ENCODE measurements around the gene FSD1.
"Not testable (repeated sequence)": the region's sequence is repeated elsewhere in the genome, so short reads cannot be mapped to it uniquely, and the experiment has no call there.

Gene FSD1

DNA sequence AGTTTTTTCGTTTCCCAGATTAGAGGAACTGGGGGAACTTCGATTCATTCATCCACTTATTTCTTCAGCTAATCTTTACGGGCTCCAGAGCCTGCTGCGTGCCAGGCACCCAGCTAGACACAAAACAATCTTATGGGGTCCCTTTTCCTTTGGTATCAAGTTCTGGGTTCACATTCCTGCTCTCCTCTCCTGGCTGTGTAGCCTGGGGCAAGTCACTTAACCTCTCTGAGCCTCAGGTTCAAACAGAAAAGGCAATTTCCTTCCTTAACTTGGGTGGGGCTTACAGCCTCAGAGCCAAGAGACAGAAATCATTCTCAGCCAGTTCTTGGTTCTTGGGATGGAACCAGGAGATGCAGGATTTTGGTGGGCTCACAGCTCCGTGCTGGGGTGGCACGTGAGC is 19.4 kb upstream of the FSD1 start:
- DNase-seq (ENCODE audit: low read depth in 2 of 2), result no peak

DNA sequence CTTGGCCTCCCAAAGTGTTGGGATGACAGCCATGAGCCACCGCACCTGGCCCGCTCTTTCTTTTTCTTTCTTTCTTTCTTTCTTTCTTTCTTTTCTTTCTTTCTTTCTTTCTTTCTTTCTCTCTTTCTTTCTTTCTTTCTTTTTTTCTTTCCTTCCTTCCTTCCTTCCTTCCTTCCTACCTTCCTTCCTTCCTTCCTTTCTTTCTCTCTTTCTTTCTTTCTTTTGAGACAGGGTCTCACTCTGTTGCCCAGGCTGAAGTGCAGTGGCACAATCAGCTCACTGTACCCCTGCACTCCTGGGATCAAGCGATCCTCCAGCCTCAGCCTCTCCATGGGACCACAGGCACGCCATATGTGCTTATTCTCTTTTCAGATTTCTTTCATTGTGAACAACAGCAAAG is 18.3 kb upstream of the FSD1 start:
- DNase-seq (ENCODE audit: low read depth in 2 of 2), result not testable (repeated sequence)

DNA sequence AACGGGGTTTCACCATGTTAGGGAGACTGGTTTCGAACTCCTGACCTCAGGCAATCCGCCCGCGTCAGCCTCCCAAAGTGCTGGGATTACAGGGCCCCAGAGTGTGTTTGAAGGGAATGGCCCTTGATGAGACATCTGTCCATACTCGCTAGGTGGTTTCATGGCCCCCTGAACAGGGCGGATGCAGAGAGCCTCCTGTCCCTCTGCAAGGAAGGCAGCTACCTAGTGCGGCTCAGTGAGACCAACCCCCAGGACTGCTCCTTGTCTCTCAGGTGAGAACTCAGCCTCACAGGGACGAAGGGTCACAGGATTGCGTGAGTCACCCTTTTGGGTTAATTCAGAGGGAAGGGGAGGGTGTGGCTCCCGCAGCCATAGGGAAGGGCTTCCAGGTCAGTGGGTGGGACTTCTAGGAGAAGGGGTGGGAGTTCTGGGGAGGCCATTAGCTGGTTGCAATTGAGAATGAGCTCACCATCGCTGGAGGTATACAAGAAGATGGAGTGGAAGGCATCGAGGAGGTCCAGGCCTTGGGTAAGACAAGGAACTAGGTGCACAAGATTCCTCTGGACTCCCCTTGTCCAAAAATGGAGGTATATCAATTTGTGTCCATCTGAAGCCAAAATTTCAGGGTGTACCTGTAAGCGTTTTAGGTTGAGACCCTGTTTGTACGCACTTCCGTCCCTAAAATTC is 16.2 kb upstream of the FSD1 start:
- DNase-seq (ENCODE audit: low read depth in 2 of 2), result no peak

DNA sequence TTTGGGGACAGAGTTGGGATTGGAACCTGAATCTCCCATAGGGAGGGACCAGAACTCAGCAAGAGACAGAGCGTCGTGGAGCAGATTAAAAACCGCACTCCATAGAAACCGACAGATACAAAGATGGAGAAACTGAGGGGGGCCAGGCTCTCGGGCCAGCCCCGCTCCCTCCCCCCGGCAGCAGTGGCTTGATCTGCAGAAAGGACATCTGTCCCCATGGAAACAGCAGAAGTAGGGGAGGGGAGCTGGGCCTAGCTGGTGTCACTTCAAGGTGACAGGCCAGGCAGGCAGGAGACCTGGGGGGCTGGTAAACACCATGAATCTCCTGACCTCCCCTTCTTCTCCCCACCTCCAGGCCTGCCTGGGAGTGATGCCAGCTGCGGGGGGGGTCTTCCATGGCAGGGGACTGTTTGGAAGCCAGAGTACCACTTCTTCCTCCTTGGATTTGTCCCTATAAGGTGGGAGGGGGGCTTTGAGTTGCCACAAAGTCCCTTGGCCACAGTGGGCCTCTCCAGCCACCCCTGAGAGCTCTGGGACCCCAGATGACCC is 13.1 kb upstream of the FSD1 start:
- no peak for DNase-seq (ENCODE audit: low read depth in 2 of 2)

DNA sequence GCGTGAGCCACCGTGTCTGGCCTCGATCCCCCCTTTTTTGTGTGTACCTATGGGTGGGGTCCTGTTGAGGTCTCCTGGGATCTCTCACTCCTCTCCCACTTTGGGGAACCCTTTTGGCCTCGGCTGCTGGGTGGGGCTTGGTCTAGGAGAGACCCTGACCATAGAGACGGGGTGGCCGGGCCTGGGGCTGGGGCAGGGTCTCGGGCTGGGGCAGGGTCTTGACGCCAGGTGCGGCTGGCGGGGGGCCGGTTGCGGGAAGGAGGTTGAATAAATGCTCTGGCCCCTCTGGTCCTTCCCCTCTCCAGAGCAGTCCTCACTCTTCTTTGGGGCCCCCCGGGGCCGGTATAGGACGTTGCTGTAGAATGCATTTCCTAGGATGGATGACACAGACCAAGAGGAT is 11.9 kb upstream of the FSD1 start:
- no peak for DNase-seq (ENCODE audit: low read depth in 2 of 2)

DNA sequence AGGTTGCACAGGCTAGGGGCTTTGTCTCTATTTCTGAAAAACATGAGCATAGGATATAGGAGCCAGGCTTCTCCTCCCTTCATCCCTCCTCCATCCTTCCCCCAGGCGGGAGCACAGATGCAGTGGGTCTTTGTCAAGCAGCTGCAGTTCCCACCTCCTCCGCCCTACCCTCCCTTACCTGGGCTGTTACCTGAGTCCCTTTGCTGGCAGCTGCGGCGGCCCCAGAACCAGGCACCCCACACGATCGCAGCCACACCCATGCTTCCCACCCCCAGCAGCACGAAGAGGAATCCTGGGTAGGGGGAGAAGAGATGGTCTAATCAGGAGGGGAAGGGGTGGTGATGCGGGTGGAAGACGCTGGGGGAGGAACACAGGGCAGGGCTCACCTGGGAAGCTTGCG is 10.0 kb upstream of the FSD1 start:
- no peak for DNase-seq (ENCODE audit: low read depth in 2 of 2)

DNA sequence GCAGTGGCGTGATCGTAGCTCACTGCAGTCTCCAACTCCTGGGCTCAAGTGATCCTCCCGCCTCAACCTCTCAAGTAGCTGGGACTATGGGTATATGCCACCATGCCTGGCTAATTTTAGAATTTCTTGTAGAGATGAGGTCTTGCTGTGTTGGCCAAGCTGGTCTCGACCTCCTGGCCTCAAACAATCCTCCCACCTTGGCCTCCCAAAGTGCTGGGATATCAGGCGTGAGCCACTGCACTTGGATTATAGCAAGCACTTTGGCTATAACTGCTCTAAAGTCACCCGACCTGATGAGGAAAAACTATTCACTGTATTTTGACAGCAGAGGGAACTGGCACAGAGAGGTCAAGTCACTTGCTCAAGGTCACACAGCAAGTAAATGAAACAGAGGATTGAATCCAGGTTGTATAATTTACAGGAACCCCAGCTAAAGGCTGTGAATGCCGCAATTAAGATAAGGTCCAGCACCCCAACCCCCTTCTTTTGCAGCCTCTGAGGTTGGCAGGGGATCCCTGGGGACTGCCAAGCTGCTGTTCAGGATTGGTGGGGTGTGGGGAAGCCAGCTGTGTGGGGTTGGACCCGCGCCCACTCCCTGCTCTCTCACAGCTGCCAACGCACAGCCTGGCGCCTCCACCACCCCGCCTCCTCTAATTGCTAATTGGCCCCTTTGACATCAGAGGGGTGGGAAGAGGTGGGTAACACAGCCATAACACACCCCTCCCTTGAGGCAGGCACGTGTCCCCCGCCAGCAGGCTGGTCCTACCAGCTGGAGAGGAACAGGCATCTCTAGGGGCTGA is 8.2 kb upstream of the FSD1 start:
- DNase-seq (ENCODE audit: low read depth in 2 of 2), result no peak

DNA sequence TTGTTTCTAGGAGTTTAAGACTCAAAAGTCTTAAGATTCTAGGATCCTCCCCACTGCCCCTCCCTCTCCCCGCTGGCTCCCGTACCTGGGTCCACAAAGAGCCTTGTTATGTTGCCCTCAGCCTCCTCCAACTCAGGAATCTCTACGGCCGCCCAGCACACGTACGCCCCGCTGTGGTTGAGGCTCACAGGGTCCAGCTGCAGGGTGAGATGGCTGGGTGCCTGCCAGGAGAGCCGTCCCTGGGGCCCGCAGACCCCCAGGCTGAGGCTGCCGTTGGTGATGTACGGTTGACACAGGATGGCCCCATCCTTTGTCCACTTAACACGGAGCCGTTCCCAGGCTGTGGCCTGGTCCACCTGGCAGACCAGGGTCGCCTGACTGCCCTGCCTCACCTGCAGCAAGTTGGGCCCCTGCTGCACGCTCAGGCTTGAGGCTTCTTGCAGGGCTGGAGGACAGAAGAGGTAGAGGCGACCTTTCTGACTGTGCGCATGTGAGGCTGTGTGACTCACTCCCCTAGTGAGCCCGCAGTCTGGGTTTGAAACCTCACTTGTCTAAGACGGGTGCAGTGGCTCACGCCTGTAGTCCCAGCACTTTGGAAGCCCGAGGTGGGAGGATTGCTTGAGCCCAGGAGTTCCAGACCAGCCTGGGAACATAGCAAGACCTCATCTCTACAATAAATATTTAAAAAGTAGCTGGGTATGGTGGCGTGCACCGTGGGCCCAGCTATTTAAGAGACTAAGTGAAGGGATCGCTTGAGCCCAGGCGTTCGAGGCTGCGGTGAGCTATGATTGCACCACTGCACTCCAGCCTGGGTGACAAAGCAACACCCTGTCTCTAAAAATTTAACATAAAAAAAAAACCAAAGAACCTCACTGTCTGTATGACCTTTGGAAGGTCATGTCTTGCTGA is 6.2 kb upstream of the FSD1 start:
- DNase-seq (ENCODE audit: low read depth in 2 of 2), result no peak

DNA sequence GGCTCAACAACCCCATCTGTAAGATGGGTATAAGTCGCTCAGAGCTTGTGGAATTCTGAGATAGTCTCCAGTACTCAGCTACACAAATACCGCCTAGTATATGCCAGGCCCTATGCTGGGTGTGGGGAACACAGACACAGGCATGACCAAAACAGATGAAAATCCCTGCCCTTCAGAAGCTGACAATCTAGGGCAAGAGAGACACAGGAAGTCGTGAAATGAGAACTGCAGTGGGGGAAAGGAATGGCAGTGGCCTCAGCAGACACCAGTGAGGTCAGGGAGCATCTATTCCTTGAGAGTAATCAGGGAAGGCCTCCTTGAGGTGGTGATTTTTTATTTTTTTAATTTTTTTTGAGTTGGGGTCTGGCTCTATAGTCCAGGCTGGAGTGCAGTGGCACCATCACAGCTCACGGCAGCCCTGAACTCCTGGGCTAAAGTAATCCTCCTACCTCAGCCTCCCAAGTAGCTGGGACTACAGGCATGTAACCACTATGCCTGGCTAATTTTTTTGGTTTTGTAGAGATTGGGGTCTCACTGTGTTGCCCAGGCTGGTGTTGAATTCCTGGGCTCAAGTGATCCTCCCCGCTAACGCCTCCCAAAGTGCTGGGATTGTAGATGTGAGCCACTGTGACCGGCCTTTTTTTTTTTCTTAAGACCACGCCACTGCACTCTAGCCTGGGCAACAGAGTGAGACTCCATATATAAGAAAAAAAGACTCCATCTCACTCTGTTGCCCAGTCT is 5.4 kb upstream of the FSD1 start:
- no peak for DNase-seq (ENCODE audit: low read depth in 2 of 2)

DNA sequence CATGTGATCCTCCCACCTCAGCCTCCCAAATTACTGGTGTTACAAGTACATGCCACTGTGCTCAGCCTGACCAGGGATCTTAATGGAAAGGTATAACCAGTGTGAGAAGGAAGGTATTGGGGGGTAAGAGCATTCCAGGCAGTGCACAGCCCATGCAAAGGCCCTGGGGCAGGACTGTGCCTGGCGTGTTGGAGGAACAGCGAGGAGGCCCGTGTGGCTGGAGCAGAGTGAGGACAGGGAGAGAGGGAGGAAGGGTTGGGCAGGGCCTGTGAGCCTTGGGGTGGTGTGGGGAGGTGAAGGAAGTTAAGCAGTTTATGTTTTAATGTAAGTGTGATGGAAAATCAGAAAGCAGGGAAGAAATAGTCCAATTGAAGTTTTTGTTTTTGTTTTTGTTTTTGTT is 3.8 kb upstream of the FSD1 start:
- no peak for DNase-seq (ENCODE audit: low read depth in 2 of 2)

DNA sequence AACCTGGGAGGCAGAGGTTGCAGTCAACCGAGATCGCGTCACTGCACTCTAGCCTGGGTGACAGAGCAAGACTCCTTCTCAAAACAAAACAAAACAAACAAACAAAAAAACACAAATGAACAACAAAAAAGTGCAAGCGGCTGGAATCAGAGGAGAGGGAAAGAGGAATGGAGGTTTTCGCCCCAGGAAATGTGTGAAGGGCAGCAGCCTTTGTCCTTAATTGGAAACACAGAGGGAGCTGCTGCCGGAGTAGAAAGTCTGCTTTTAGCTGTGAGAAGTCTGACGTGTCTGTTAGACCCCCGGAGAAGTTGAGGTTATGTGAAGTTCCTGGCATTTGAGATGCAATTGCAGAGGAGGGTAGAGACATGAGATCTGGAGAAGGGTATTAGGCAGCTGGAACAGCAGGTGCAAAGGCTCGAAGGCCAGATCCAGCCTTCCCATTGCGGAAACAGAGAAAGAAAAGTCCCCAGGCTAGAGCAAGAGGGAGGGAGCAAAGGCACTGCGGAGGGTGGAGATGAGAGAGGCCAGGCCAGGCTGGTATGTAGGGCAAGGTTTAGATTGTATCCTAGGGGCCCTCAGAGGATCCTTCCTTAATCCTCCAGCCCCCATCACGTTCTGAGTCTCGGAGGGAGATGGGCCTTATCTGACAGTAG is 2.7 kb upstream of the FSD1 start:
- DNase-seq (ENCODE audit: low read depth in 2 of 2), result no peak

DNA sequence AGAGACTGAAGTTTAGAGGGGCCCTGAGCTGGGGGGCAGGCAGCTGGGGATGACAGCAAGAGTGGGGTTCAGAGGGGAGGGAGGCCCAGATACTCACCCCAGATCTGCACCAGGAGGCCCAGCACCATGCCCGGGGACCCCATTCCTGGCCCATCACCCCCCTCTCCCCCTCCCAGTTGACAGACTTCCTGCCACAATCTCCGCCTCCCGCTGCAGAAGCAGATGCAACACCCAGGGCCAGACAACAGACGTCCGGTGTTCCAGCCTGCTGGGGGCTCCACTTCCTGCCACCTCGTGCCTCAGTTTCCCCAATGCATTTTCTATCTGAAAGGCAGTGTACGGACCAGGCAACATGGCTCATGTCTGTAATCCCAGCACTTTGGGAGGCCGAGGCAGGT is 2.2 kb upstream of the FSD1 start, which contains the start of gene TMIGD2:
TMIGD2 (minus strand) TSS at position 147 of the 398 bp plus-strand sequence; CDS start at position 143, 4 bp downstream.
- DNase-seq (ENCODE audit: low read depth in 2 of 2), result no peak

DNA sequence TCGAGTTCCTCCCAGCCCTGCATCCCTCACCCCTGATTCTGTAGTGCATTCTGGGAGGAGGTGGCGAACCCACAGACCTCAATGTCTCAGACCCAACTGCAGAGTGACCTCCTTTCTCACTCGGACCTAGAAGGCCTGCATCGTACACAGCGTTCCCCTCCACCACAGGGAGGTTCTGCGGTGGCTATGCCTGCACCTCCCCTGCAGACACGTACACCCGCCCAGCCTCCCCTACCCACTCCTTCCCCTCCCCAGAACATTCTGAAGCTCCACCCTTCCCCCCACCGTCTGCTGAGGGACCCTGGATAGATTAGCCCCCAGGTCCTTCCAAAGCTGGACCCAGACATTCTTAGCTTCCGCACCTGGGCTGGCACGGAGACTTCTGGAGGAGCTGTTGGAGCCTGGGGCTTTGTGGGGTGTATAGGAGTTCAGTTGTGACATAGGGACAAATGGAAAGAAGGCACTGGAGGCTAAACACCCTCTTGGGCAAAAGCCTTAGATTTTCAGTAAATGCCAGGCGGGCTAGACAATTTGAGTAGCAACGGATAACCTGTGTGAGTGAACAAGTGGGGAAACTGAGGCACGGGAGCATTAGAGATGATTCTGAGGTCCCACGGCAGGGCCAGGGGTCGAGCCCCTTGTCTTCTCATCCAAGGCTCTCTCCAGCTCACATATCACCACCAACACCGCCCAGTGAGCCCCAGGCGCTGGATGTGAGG is 420 bp upstream of the FSD1 start:
- no peak for DNase-seq (ENCODE audit: low read depth in 2 of 2)

DNA sequence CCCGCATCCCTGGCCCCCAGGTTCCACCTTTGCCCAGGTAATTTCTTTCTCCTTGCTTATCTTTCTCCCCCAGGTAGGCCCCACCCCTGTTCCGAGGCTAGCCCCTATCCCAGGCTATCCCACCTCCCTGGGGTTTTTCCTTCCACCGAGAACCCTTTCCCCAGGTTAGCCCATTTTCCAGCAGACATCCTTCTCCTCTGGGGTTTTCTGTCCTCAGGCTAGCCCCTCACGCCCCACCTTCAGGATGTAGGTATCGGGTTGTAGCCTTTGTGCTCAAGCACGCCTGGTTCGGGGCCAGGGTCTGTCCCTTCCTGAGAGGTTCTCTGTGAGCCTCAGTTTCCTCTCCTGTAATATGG is 837 bp downstream of the FSD1 start:
- no peak for DNase-seq (ENCODE audit: low read depth in 2 of 2)

DNA sequence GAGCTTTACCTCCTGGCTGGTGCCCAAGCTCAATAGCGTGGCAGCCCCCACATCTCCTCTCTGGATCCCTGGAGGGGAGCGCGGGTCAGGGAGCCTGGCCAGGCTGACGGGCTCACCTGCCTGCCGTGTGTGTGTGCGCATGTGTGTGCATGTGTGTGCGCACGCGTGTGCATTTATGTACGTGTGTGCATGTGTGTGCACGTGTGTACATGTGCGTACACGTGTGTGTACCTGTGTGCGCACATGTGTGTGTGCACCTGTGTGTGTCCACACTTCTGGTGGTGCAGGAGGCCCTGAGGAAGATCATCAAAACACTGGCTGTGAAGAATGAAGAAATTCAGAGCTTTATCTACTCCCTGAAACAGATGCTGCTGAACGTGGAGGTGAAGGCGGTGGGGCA is 1.3 kb downstream of the FSD1 start:
- no peak for DNase-seq (ENCODE audit: low read depth in 2 of 2)

DNA sequence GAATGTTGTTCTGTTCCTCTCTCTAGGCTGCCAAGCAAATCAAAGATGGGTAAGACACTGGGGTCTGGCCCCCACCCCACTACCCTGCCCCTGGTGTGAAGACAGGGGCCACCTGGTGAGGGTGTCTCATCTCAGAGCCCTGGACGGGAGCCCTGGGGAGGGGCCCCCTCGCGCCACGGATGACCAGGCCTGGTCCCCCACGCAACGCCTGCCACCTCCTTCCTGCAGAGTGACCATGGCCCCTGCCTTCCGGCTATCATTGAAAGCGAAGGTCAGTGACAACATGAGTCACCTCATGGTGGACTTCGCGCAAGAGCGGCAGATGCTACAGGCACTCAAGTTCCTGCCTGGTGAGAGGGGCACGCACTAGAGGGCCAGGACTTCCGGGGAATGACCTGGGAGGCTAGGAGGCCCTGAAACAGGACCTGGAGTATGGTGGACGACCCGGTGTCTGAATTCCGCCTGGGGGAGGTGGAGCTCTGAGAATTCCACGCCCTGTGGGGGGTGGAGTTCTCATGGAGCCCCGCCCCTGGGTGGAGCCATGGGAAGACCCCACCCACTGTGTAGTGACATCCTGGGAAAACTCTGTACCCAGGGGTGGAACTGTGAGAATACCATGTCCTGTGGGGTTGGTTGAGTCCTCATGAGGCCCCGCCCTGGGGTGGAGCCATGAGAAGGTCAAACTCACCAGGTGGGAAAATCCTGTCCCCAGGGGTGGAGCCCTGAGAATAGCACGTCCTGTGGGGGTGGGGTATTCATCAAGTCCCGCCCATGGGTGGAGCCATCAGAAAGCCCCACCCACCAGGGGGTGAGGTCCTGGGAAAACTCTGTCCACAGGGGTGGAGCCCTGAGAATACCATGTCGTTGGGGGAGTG is 6.1 kb downstream of the FSD1 start:
- DNase-seq (ENCODE audit: low read depth in 2 of 2), result no peak

DNA sequence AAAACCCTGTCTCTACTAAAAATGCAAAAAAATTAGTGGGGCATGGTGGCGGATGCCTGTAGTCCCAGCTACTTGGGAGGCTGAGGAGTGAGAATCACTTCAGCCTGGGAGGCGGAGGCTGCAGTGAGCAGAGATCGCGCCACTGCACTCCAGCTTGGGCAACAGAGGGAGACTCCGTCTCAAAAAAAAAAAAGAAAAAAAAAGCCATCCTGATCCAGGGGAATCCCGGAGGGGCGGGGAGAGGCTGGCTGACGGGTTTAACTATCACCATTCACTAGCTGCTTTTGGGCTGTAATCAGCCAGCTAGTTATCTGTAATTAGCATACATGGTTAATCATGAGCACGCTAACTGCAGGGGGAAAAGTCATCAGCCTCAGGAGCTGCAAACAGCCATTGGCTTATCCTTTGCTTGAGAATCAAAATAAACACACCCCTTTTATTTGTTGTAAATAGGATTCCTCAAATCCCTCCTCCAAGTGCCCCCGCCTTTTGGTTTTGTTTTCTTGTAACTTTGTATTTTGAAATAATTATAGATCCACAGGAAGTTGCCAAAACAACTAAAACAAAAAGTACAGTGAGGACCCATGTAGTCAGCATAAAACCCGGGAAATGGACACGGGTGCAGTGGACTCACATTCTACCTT is 9.6 kb downstream of the FSD1 start:
- no peak for DNase-seq (ENCODE audit: low read depth in 2 of 2)

DNA sequence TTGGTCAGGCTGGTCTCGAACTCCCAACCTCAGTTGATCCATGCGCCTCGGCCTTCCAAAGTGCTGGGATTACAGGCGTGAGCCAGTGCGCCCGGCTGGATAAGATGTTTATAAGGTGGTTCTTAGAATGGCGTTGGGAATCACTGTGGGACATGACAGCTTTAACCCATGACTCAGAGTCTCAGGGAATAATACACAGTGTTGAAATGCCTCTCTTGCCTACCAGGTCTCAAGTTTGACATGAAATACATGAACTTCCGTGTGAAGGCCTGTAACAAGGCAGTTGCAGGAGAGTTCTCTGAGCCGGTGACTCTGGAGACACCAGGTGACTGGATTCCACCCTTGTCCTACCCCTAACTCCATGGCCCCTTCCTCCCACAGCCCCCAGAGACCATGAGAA is 12.6 kb downstream of the FSD1 start:
- DNase-seq (ENCODE audit: low read depth in 2 of 2), result no peak

DNA sequence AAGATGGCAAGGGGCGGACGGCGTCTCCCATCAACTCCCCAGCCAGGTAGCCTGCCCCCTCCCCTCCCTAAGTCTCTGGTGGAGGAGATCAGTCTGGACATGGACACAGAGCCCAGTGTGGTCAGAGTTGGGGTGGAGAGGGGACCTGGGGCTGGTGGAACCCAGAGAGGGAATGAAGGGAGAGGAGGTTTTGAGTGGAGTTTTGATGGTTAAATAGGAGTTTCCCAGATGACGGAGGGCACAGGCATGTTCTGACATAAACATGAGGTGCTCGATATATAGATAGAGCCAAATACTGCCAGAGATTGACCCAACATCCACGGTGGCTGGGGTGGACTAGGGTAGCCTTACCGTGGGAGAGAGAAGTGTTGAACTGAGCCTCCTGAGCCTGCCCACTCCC is 14.1 kb downstream of the FSD1 start:
- DNase-seq (ENCODE audit: low read depth in 2 of 2), result no peak
